GM21447 (cell line): ENCODE data around the gene PLOD2.
A peak's percentile ranks its signal among the peaks of the same experiment; 100 is the strongest.

Source experiments
- ATAC-seq: cut with Tn5 transposase; IDR thresholded peaks from one replicate; pipeline ENCODE4 v1.9.1; 2021; ENCODE audit not compliant: unreplicated experiment

The PLOD2 gene

GRCh38 chr3:146160964-146161662 is at the start of gene PLOD2:
TSS of gene PLOD2 (minus strand) at chr3:146161184. CDS start at chr3:146160989, 195 bp downstream.
- ATAC-seq, result peak; percentile 54

GRCh38 chr3:146209371-146209770 is 48.4 kb upstream of the PLOD2 start:
- no peak for ATAC-seq

- ATAC-seq, result no peak
These were observed 42.8 kb upstream of the PLOD2 start for GRCh38 chr3:146203776-146204175.

GRCh38 chr3:146200461-146201220 is 39.7 kb upstream of the PLOD2 start:
- no peak for ATAC-seq

- ATAC-seq, result no peak
These were observed 38.8 kb upstream of the PLOD2 start for GRCh38 chr3:146199762-146200161.

GRCh38 chr3:146196789-146197188 is 35.8 kb upstream of the PLOD2 start:
- no peak for ATAC-seq

- ATAC-seq, result no peak
These were observed 34.6 kb upstream of the PLOD2 start for GRCh38 chr3:146195605-146196004.

- ATAC-seq, result no peak
These were observed 34.0 kb upstream of the PLOD2 start for GRCh38 chr3:146195030-146195429.

GRCh38 chr3:146191051-146191450 is 30.1 kb upstream of the PLOD2 start:
- ATAC-seq, result no peak

GRCh38 chr3:146189519-146190173 is 28.7 kb upstream of the PLOD2 start:
- peak; percentile 96 for ATAC-seq

GRCh38 chr3:146187334-146187950 is 26.5 kb upstream of the PLOD2 start:
- no peak for ATAC-seq

- ATAC-seq, result no peak
These were observed 23.4 kb upstream of the PLOD2 start for GRCh38 chr3:146184241-146185015.

GRCh38 chr3:146181216-146181615 is 20.2 kb upstream of the PLOD2 start:
- no peak for ATAC-seq

- no peak for ATAC-seq
These were observed 19.4 kb upstream of the PLOD2 start for GRCh38 chr3:146180376-146180775.

- no peak for ATAC-seq
These were observed 17.2 kb upstream of the PLOD2 start for GRCh38 chr3:146178006-146178689.

GRCh38 chr3:146177519-146177918 is 16.5 kb upstream of the PLOD2 start:
- ATAC-seq, result no peak

GRCh38 chr3:146177072-146177471 is 16.1 kb upstream of the PLOD2 start:
- no peak for ATAC-seq

- ATAC-seq, result no peak
These were observed 11.6 kb upstream of the PLOD2 start for GRCh38 chr3:146172586-146172985.

- ATAC-seq, result no peak
These were observed 9.6 kb upstream of the PLOD2 start for GRCh38 chr3:146170591-146170990.

- no peak for ATAC-seq
These were observed 8.9 kb upstream of the PLOD2 start for GRCh38 chr3:146169891-146170290.
